ENCODE results near the gene MRAS. TPM values are rescaled to one million over a fixed set of nuclear protein-coding genes. Genes with fewer than 3 reads are reported as not detected.
A peak's percentile ranks its signal among the peaks of the same experiment; 100 is the strongest.

The MRAS gene
- total and polyA plus RNA-seq, 2 of the 4 experiments (the other 2 are of a cell fraction), result 59.3 to 60.6 TPM

DNA sequence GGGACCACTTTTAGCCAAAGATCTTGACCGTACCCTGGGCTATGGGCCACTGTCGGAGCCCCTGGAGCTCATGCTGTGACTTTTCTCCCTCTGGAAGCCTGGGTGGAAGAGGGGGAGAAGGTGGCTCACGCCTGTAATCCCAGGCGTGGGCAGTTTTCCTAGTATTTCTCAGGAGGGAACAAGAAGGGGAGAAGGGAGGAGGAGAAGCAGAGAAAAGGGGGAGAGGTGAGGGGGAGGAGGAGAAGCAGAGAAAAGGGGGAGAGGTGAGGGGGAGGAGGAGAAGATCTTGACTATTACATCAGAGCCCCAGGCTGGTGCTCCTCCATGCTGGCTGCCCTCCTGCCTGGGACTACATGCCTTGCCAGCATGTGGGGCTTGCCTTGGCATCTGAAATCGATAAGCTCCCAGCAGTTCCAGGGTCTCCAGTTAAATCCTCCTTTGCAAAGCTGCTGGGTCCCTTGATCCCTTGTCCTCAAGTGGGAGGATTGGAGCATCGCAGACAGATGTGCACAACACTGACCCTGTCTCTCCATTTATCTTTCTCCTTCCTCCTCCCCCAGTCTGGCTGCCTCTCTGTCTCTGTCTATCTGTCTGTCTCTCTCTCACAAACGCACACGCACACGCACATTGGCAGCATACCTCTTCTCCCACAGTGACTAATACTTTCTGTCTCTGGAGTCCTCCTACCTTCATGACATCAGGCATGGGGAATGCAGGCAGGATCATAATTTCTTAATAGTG is 41.6 kb downstream of the MRAS start (continued):
- TF ChIP-seq SMC3 (IDR thresholded peaks at IDR 0.05; ENCODE audit: low read depth, low read length) (no peak), BHLHE40 (IDR thresholded peaks at IDR 0.05; ENCODE audit: low read depth, low read length) (peak; percentile 59; the same call in 1 of the 2 replicates)

DNA sequence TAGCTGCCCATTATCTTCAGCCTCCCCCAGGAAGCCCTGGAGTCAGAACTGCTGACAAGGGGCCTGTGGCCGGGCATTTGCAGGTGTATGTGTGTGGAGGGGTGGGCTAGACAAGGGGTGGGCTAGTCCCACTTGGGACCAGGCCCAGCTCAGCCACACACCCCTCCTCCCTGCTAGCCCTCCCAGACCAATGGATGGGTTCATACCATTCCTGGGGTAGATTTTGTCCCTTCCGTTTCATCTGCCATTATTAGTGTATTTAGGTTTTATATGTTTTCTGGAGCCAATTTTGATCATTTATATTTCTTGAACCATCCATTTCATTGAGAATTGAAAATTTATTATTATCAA is 42.2 kb downstream of the MRAS start:
- in situ Hi-C loops (cut with MboI; ENCODE audit: low sequenced_read_pairs) (no loop called here), dilution Hi-C loops (cut with HindIII; ENCODE audit: low sequenced_read_pairs, unreplicated experiment) (no loop called here), intact Hi-C loops (cut with micrococcal nuclease) (loop anchor here (5.0 kb wide), 1 partner anchor 43 kb away; the partner anchor contains the start of gene MRAS)
- H3K4me2 ChIP-seq (ENCODE audit: low read depth, low read length), result no peak overlapping the region
- WGBS, 2 experiments (ENCODE audit: extremely low coverage in 2 of 2, insufficient read length in 1 of 2), result no CpG with 5 or more reads among the region's 2 CpGs
- H3K18ac ChIP-seq (ENCODE audit: low read depth, low read length), result no peak overlapping the region
- no peak overlapping the region for H3K4me3 ChIP-seq (ENCODE audit: insufficient read depth, low read depth, low read length)
- no peak for DNase-seq
- H3K23ac ChIP-seq (ENCODE audit: low read depth, low read length), result no peak overlapping the region
- no peak for ATAC-seq (ENCODE audit: low read depth)
- H3K14ac ChIP-seq (replicated peaks; ENCODE audit: low read depth, low read length), result no peak overlapping the region
- H4K8ac ChIP-seq (ENCODE audit: low read depth in 2 of 2, low read length in 2 of 2), result peak overlapping the region in 1 of 2 experiments; percentile 48; a peak in 1 of 4 replicates
- H2BK5ac ChIP-seq (ENCODE audit: low read depth, low read length, poor library complexity, severe bottlenecking), result peak overlapping the region; percentile 35
- no peak overlapping the region for H4K5ac ChIP-seq (ENCODE audit: low read depth, low read length)
- H2AK5ac ChIP-seq (ENCODE audit: low read depth, low read length), result peak overlapping the region; percentile 53; the same call in 1 of the 2 replicates
- no peak for TF ChIP-seq POLR2A (IDR thresholded peaks at IDR 0.05; ENCODE audit: low read depth, low read length)
- no peak for TF ChIP-seq RCOR1 (IDR thresholded peaks at IDR 0.05; ENCODE audit: insufficient replicate concordance, low read length)
- no peaks in the 10 kb centered on the region for H3K27me3 ChIP-seq (ENCODE audit: control insufficient read depth, insufficient read depth, low read length)
- no TSS peak for BruUV-seq (replicated peaks)
- no peaks in the 10 kb centered on the region for H3K9me3 ChIP-seq (ENCODE audit: control insufficient read depth, insufficient read depth, low read length)
- peaks cover 11 to 40% of the 10 kb centered on the region in 2 experiments; a peak in 3 of 4 replicates for H3K79me1 ChIP-seq (ENCODE audit: low read depth in 1 of 2, low read length in 2 of 2)
- H2BK20ac ChIP-seq (ENCODE audit: low read depth, low read length), result no peak overlapping the region
- H3K56ac ChIP-seq (ENCODE audit: extremely low read depth, insufficient read depth, low read length), result no peak overlapping the region
- H2BK120ac ChIP-seq (ENCODE audit: low read depth, low read length), result no peak overlapping the region
- no peak overlapping the region for H3K9ac ChIP-seq (ENCODE audit: low read depth, low read length)
- peak overlapping the region; percentile 13 for H2AK9ac ChIP-seq (replicated peaks; ENCODE audit: low read depth, low read length, poor library complexity)
- no peaks in the 10 kb centered on the region for H3K36me3 ChIP-seq (ENCODE audit: control insufficient read depth, insufficient read depth, low read length)
- H2AFZ ChIP-seq (replicated peaks; ENCODE audit: low read length, poor library complexity), result no peak overlapping the region
- peak overlapping the region; percentile 16; the same call in 1 of the 2 replicates for H3K27ac ChIP-seq (ENCODE audit: insufficient read depth, low read length)
- H3K4ac ChIP-seq (ENCODE audit: low read depth, low read length), result peak overlapping the region; percentile 40; the same call in 1 of the 2 replicates
- CTCF ChIA-PET, result interaction anchor here (1.1 kb wide), 1 partner anchor 22 kb away, joined by 3 read pairs; no protein-coding TSS in a partner anchor
- H4K91ac ChIP-seq (ENCODE audit: insufficient read depth, low read depth, low read length), result no peak overlapping the region; the same call in 1 of the 2 replicates
- H4K20me1 ChIP-seq (ENCODE audit: insufficient read depth, low read length), result no peaks in the 10 kb centered on the region
- POLR2A ChIA-PET (ENCODE audit: unreplicated experiment), result no interaction called here
- H2BK15ac ChIP-seq (ENCODE audit: low read depth, low read length), result no peak overlapping the region
- H3K4me1 ChIP-seq (ENCODE audit: control insufficient read depth, insufficient read depth, low read length), result peaks cover 12% of the 10 kb centered on the region
- H3K9me1 ChIP-seq (ENCODE audit: insufficient read depth, low read length), result peaks cover 8% of the 10 kb centered on the region
